PC-9 (cell line): ENCODE results near the gene SNRPD2.

ENCODE experiments used
- CTCF ChIP-seq: fragments of 200-600 bp; sonication (generic); conservative IDR thresholded peaks from 2 replicates; pipeline ENCODE4 v1.6.1; 2017; ENCODE audit warnings: mixed run types, antibody characterized with exemption, mild to moderate bottlenecking, moderate library complexity
- EZH2 ChIP-seq: fragments of 200-600 bp; sonication (generic); IDR thresholded peaks from 2 replicates; pipeline ENCODE4 v1.8.0; 2017; ENCODE audit warnings: antibody characterized with exemption, low read depth

DNA sequence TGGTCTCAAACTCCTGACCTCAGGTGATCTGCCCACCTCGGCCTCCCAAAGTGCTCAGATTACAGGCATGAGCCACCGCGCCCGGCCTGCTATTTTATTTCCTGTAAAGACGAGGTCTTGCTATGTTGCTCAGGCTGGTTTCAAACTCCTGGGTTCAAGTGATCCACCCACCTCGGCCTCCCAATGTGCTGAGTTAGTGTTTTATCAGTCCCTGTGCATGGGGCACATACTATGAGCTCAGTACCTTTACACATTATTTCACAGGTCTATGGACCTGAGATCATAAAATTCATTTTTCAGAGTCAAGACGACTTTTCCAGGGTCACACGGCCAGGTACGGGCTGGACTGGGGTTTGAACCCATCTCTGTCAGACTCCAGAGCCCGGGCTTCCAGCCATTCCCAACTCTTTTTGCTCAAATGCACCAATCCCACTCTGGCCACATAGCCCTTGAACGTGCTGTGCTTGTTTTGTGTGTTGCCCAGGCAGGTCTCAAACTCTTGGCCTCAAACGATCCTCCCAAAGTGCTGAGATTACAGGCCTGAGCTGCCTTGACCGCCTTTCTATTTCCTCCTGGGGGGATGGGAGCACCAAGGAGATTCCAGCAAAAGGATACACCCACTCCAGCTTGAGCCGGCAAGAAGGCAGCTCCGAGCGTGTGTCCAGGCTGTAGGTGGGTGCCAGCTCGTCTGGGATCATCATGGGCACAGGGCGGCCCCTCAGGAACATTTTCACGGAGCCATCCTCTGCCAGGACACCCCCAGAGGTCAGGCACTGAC is 53.7 kb downstream of the SNRPD2 start:
- TF ChIP-seq CTCF (no peak), EZH2 (no peak)
